Type B pancreatic cell (in vitro differentiated cells): Measurements from ENCODE around the gene SHISA4. TPM values are rescaled to one million over a fixed set of nuclear protein-coding genes. Genes with fewer than 3 reads are reported as not detected.
"Not testable (repeated sequence)": the region's sequence is repeated elsewhere in the genome, so short reads cannot be mapped to it uniquely, and the experiment has no call there.

Experiments used
- DNase-seq: peaks from one replicate; pipeline ENCODE4 v3.0.0; 2021; ENCODE audit warnings: mixed read lengths; ENCODE audit not compliant: unreplicated experiment; ENCODE audit errors: extremely low spot score
- H3K27ac Mint-ChIP-seq: 2 replicates; pipeline ENCODE4 v1.8.0; 2021; ENCODE audit warnings: mild to moderate bottlenecking, mixed read lengths
- H3K27me3 Mint-ChIP-seq: 2 replicates; pipeline ENCODE4 v1.8.0; 2021; ENCODE audit warnings: mixed read lengths
- H3K36me3 Mint-ChIP-seq: 2 replicates; pipeline ENCODE4 v1.8.0; 2021; ENCODE audit warnings: mixed read lengths
- H3K4me1 Mint-ChIP-seq: one replicate; pipeline ENCODE4 v1.8.0; 2021; ENCODE audit warnings: mixed read lengths; ENCODE audit not compliant: unreplicated experiment
- H3K4me3 Mint-ChIP-seq: 2 replicates; pipeline ENCODE4 v1.8.0; 2021; ENCODE audit warnings: mild to moderate bottlenecking, mixed read lengths
- H3K9me3 Mint-ChIP-seq: 2 replicates; pipeline ENCODE4 v1.8.0; 2021; ENCODE audit warnings: mixed read lengths
- total RNA-seq: library from RNA; stranded (reverse); gene quantifications from 2 replicates; pipeline ENCODE4 v1.2.1, GENCODE V29; 2021; ENCODE audit warnings: low replicate concordance
- TF ChIP-seq, protein P1 (sequence below): fragments of 200-600 bp; sonication (generic); conservative IDR thresholded peaks from 2 replicates; pipeline ENCODE4 v1.5.0; 2021; ENCODE audit warnings: antibody characterized with exemption, mild to moderate bottlenecking

Gene SHISA4
- total RNA-seq, 1 donor from 2014 or later, result 5.0 TPM

DNA sequence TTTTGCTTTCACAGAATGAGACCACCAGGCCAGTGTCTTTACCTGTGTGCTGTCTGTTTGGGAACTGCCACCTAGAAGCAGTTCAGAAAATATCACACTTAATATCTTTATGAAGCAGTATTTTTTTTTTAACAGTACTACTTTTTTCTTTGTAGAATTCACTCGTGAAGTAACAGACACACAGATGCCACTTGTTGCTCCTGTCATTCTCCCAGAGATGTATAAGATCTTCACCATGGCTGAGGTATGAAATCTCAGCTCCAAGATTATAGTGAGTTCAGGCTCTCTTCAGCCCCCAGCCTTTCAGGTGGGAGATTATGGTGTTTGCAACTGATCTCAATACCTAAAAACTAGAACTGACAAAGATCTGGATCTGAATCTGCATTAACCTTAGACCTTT lies 36.7 kb upstream of the SHISA4 start:
- Mint-ChIP-seq H3K4me1 (peaks cover 7% of the 10 kb centered on the region), H3K27me3 (no peaks in the 10 kb centered on the region), H3K4me3 (no peak overlapping the region), H3K36me3 (peaks cover 44% of the 10 kb centered on the region), H3K9me3 (no peaks in the 10 kb centered on the region), H3K27ac (no peak overlapping the region)
- no peak for DNase-seq
- TF ChIP-seq, protein P1, sequence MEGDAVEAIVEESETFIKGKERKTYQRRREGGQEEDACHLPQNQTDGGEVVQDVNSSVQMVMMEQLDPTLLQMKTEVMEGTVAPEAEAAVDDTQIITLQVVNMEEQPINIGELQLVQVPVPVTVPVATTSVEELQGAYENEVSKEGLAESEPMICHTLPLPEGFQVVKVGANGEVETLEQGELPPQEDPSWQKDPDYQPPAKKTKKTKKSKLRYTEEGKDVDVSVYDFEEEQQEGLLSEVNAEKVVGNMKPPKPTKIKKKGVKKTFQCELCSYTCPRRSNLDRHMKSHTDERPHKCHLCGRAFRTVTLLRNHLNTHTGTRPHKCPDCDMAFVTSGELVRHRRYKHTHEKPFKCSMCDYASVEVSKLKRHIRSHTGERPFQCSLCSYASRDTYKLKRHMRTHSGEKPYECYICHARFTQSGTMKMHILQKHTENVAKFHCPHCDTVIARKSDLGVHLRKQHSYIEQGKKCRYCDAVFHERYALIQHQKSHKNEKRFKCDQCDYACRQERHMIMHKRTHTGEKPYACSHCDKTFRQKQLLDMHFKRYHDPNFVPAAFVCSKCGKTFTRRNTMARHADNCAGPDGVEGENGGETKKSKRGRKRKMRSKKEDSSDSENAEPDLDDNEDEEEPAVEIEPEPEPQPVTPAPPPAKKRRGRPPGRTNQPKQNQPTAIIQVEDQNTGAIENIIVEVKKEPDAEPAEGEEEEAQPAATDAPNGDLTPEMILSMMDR, result no peak

- H3K4me1 Mint-ChIP-seq, H3K9me3 Mint-ChIP-seq, H3K4me3 Mint-ChIP-seq, DNase-seq, H3K27ac Mint-ChIP-seq, H3K27me3 Mint-ChIP-seq: not testable (repeated sequence)
- peaks cover 52% of the 10 kb centered on the region for H3K36me3 Mint-ChIP-seq
Observed at GRCh38 chr1:201856722-201857121, 32.0 kb upstream of the SHISA4 start.

GRCh38 chr1:201859424-201859823 lies 29.3 kb upstream of the SHISA4 start:
- DNase-seq, result no peak
- TF ChIP-seq, protein P1, result no peak
- no peaks in the 10 kb centered on the region for H3K4me1 Mint-ChIP-seq
- no peaks in the 10 kb centered on the region for H3K9me3 Mint-ChIP-seq
- H3K36me3 Mint-ChIP-seq, result peaks cover 44% of the 10 kb centered on the region
- H3K27me3 Mint-ChIP-seq, result no peaks in the 10 kb centered on the region
- H3K4me3 Mint-ChIP-seq, result no peak overlapping the region
- no peak overlapping the region for H3K27ac Mint-ChIP-seq

DNA sequence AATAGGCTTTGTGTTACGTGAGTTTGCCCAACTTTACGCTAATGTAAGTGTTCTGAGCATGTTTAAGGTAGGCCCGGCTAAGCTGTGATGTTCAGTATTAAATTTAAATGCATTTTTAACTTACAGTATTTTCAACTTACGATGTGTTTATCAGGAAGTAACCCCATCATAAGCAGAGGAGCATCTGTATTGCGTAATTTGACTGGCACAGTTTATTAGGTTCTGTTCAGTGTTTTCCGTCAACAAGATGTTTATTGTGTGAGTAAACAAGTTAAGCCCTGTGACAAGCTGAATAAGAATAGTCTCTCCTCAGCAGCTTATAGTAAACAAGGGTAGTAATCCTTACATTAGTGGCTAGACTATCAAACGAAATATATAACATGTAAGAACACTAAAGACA lies 27.2 kb upstream of the SHISA4 start:
- Mint-ChIP-seq H3K9me3 (no peaks in the 10 kb centered on the region), H3K4me1 (no peaks in the 10 kb centered on the region), H3K27ac (no peak overlapping the region), H3K4me3 (no peak overlapping the region), H3K36me3 (peaks cover 31% of the 10 kb centered on the region), H3K27me3 (no peaks in the 10 kb centered on the region)
- TF ChIP-seq, protein P1, result no peak
- DNase-seq, result no peak

- TF ChIP-seq, protein P1, result no peak
- DNase-seq, result no peak
- H3K36me3 Mint-ChIP-seq, result peaks cover 40% of the 10 kb centered on the region
- no peak overlapping the region for H3K4me3 Mint-ChIP-seq
- H3K27ac Mint-ChIP-seq, result no peak overlapping the region
- no peaks in the 10 kb centered on the region for H3K9me3 Mint-ChIP-seq
- no peaks in the 10 kb centered on the region for H3K27me3 Mint-ChIP-seq
- H3K4me1 Mint-ChIP-seq, result no peaks in the 10 kb centered on the region
Observed at GRCh38 chr1:201870397-201870796, 18.3 kb upstream of the SHISA4 start.

- Mint-ChIP-seq H3K27me3 (no peaks in the 10 kb centered on the region), H3K27ac (no peak overlapping the region), H3K4me3 (no peak overlapping the region), H3K9me3 (no peaks in the 10 kb centered on the region), H3K4me1 (peaks cover 8% of the 10 kb centered on the region), H3K36me3 (peaks cover 46% of the 10 kb centered on the region)
- TF ChIP-seq, protein P1, result no peak
- DNase-seq, result no peak
Observed at GRCh38 chr1:201874672-201875071, 14.0 kb upstream of the SHISA4 start.
